Calu3 (cell line): Measurements from ENCODE around the gene AMOTL1. TPM values are rescaled to one million over a fixed set of nuclear protein-coding genes. Genes with fewer than 3 reads are reported as not detected.

ENCODE experiments used
- BruUV-seq: library from RNA; stranded (reverse); fragments of 400-500 nt; replicated peaks from 2 replicates; lab custom pipeline; 2021; lab: Mats Ljungman, UMichigan
- CTCF ChIA-PET: fragments of 300-600 bp; sonication (Branson Sonifier 250); formaldehyde crosslinking; loops from one replicate; lab custom pipeline; 2022; ENCODE audit warnings: antibody characterized with exemption; lab: Charles Lee
- DNase-seq: peaks from one replicate; pipeline ENCODE4 v3.0.0; 2022
- H3K27ac Mint-ChIP-seq: one replicate; pipeline ENCODE4 v1.8.0; 2022; ENCODE audit warnings: mixed read lengths; ENCODE audit not compliant: unreplicated experiment
- H3K27me3 Mint-ChIP-seq: one replicate; pipeline ENCODE4 v1.8.0; 2022; ENCODE audit warnings: mixed read lengths; ENCODE audit not compliant: unreplicated experiment
- H3K36me3 Mint-ChIP-seq: one replicate; pipeline ENCODE4 v1.8.0; 2022; ENCODE audit warnings: mild to moderate bottlenecking, moderate library complexity, mixed read lengths; ENCODE audit not compliant: insufficient read depth, unreplicated experiment
- H3K4me1 Mint-ChIP-seq: one replicate; pipeline ENCODE4 v1.8.0; 2022; ENCODE audit warnings: mild to moderate bottlenecking, low read depth, mixed read lengths; ENCODE audit not compliant: unreplicated experiment
- H3K4me3 Mint-ChIP-seq: one replicate; pipeline ENCODE4 v1.8.0; 2022; ENCODE audit warnings: mild to moderate bottlenecking, low read depth, moderate library complexity, mixed read lengths; ENCODE audit not compliant: unreplicated experiment
- H3K9me3 Mint-ChIP-seq: one replicate; pipeline ENCODE4 v1.8.0; 2022; ENCODE audit warnings: low read depth, mixed read lengths; ENCODE audit not compliant: unreplicated experiment
- intact Hi-C: fragments of 100-400 bp; cut with micrococcal nuclease; formaldehyde crosslinking; loops from one replicate; pipeline ENCODE4 v1.10.0; 2022; ENCODE audit not compliant: unreplicated experiment
- total RNA-seq: library from RNA; stranded (reverse); gene quantifications from 2 replicates; pipeline ENCODE4 v1.2.3, GENCODE V29; 2022
- TF ChIP-seq, protein P1 (sequence below): fragments of 200-600 bp; IDR thresholded peaks from one replicate; pipeline ENCODE4 v1.8.0; 2022; ENCODE audit warnings: antibody characterized with exemption; ENCODE audit not compliant: unreplicated experiment

Gene AMOTL1
- total RNA-seq, 1 experiment from 2014 or later: 24.2 TPM

DNA sequence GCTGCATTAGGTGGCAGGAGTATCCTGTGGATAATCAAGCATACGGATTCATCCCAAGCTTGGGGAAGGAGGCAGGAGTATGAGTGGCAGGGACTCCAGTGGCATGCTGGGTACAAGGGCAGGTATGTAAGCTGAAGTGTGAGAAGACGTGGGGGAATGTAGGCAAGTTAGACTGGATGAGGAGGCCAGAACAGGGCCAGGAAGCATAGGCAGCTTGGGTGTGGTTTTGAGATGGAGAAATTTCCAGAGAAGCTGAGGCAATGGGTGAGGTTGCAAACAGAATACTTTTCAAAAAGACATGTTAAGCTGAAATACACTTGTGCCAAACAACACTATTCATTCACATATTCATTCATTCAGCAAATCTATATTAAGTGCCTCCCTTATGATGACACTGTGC is 43.1 kb upstream of the AMOTL1 start:
- H3K9me3 Mint-ChIP-seq: no peaks in the 10 kb centered on the region
- H3K4me3 Mint-ChIP-seq: no peak overlapping the region
- peaks cover 10% of the 10 kb centered on the region for H3K27me3 Mint-ChIP-seq
- intact Hi-C loops: no loop called here
- DNase-seq: no peak
- no peaks in the 10 kb centered on the region for H3K4me1 Mint-ChIP-seq
- BruUV-seq: no TSS peak
- CTCF ChIA-PET: no interaction called here
- no peaks in the 10 kb centered on the region for H3K36me3 Mint-ChIP-seq
- H3K27ac Mint-ChIP-seq: no peak overlapping the region
- TF ChIP-seq, protein P1, sequence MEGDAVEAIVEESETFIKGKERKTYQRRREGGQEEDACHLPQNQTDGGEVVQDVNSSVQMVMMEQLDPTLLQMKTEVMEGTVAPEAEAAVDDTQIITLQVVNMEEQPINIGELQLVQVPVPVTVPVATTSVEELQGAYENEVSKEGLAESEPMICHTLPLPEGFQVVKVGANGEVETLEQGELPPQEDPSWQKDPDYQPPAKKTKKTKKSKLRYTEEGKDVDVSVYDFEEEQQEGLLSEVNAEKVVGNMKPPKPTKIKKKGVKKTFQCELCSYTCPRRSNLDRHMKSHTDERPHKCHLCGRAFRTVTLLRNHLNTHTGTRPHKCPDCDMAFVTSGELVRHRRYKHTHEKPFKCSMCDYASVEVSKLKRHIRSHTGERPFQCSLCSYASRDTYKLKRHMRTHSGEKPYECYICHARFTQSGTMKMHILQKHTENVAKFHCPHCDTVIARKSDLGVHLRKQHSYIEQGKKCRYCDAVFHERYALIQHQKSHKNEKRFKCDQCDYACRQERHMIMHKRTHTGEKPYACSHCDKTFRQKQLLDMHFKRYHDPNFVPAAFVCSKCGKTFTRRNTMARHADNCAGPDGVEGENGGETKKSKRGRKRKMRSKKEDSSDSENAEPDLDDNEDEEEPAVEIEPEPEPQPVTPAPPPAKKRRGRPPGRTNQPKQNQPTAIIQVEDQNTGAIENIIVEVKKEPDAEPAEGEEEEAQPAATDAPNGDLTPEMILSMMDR: no peak

DNA sequence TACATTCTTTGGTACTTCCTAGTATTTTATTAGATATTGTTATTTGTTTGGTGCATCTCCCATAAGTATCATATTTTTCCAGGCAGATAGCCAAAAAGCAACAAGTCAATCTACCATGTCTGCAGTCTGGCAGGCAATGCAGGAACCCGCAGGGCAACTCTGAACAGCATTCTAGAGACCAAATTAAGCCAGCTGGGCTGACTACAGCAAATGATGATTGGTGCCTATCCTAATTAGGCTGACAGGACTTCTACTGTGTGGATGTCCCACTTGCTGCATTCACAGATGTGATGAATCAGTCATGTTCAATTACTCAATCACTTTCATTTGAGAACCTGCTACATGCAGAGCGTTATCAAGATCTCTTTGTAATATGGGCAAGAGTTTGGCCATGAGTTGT is 40.3 kb upstream of the AMOTL1 start:
- TF ChIP-seq, protein P1: no peak
- no peak for DNase-seq
- Mint-ChIP-seq H3K4me1 (no peaks in the 10 kb centered on the region), H3K9me3 (no peaks in the 10 kb centered on the region), H3K27ac (no peak overlapping the region), H3K27me3 (no peaks in the 10 kb centered on the region), H3K4me3 (no peak overlapping the region), H3K36me3 (no peaks in the 10 kb centered on the region)
- intact Hi-C loops: no loop called here
- CTCF ChIA-PET: no interaction called here
- no TSS peak for BruUV-seq

DNA sequence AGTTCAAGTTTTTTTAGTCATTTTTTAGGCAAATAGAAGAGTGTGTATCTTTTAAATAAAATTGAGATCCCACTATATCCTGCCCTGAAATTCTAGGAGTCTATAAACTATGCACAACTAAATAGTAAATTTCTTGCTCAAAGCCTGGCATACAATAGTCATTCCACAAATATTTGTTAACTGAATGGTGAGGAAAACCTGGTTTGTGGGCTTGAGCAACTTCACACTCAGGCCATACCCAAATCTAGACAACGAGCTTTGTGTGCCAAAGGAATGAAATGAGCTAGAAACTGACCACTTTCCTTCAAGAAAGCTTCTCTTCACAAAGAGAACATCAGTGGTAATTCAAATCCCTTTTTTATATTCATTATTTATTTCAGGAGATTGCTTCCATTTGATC is 39.6 kb upstream of the AMOTL1 start:
- no TSS peak for BruUV-seq
- TF ChIP-seq, protein P1: no peak
- CTCF ChIA-PET: no interaction called here
- Mint-ChIP-seq H3K4me1 (no peaks in the 10 kb centered on the region), H3K9me3 (no peaks in the 10 kb centered on the region), H3K27me3 (no peaks in the 10 kb centered on the region), H3K27ac (no peak overlapping the region), H3K4me3 (no peak overlapping the region), H3K36me3 (no peaks in the 10 kb centered on the region)
- intact Hi-C loops: no loop called here
- DNase-seq: no peak

DNA sequence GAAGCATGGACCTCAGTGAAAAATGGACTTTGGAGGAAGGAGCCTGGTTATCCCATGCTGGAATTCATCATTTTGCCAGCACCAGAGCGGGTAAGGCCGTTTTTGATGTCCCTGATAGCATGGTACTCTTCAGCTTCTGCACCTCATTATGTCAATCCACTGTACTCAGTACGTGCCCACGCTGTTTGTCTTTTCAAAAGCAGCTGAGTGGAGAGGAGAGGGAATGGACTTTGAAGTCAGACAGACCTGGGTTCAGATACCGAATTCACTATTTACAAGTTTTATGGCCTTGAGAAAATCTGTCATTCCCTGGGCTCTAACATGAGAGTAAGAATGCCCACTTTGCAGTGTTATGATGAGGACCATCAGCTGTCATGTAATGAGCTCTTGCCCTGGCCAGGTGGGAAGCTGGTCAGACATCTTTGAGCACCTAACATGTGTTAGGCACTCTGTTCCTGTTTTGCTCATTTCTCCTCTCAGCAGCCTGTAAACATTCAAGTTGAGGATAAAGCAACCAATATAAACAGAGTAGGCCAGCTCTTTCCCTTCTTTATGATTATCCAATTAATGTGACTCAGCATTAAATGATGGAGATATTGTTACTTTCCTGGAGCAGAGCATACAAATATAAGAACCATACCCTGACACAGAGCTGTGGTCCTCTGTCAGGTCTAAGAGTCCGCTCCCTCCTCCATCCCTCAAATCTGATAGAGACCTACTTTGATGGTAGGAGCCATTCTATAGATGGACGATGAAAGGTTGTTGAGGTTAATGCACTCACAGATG is 39.0 kb upstream of the AMOTL1 start:
- no TSS peak for BruUV-seq
- H3K27ac Mint-ChIP-seq: no peak overlapping the region
- DNase-seq: no peak
- CTCF ChIA-PET: no interaction called here
- no peak overlapping the region for H3K4me3 Mint-ChIP-seq
- intact Hi-C loops: no loop called here
- H3K4me1 Mint-ChIP-seq: peaks cover under 1% of the 10 kb centered on the region
- no peaks in the 10 kb centered on the region for H3K9me3 Mint-ChIP-seq
- no peaks in the 10 kb centered on the region for H3K27me3 Mint-ChIP-seq
- no peaks in the 10 kb centered on the region for H3K36me3 Mint-ChIP-seq
- TF ChIP-seq, protein P1: no peak
